Measurements from ENCODE around the gene C22orf15.

DNA sequence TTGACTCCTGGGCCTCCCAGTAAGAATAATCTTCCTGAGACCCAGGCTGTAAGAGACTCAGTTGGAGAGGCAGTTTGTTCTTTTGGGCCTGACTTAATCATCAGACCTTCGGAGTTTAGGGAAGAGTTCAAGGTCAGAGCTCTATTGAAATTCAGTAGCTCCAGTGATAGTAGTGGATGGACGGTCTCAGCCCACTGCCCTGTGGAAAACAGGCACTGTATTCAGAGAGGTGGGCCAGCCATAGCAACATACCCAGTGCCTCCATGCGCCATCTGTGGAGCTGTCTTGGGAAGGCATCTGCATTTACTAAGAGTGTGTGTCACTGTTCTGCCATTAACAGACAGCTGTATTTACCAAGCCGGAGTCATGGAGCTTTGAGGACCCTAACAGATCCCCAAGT is 26.8 kb downstream of the C22orf15 start:
- TF ChIP-seq EP300 (IDR thresholded peaks at IDR 0.05; ENCODE audit: borderline replicate concordance) (no peak), EGR1 (IDR thresholded peaks at IDR 0.05) (no peak)
- TF ChIP-seq, protein P1, sequence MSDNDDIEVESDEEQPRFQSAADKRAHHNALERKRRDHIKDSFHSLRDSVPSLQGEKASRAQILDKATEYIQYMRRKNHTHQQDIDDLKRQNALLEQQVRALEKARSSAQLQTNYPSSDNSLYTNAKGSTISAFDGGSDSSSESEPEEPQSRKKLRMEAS (IDR thresholded peaks at IDR 0.05), result no peak
